Measurements from ENCODE around the gene CDC42BPA. TPM values are rescaled to one million over a fixed set of nuclear protein-coding genes. Genes with fewer than 3 reads are reported as not detected.

CDC42BPA gene
- polyA plus RNA-seq, 3 donors, result 0.20 to 0.45 (median 0.39) TPM

GRCh38 chr1:227305894-227306626 lies 12.2 kb downstream of the CDC42BPA start:
- intact Hi-C loops (cut with micrococcal nuclease), result no loop called here
- no peak for TF ChIP-seq CTCF (IDR thresholded peaks at IDR 0.05)
- Histone ChIP-seq H3K36me3 (replicated peaks in 1 of 2; ENCODE audit: control insufficient read depth in 1 of 2, insufficient read depth in 2 of 2, low read length in 2 of 2) (no peaks in the 10 kb centered on the region), H3K4me2 (replicated peaks; ENCODE audit: extremely low read depth, low read length, poor library complexity, severe bottlenecking) (no peak overlapping the region), H3K4me3 (replicated peaks in 1 of 3; ENCODE audit: low read depth in 2 of 3, low read length in 3 of 3) (no peak overlapping the region), H4K20me1 (ENCODE audit: insufficient read depth, low read length) (no peaks in the 10 kb centered on the region), H2AFZ (ENCODE audit: insufficient read depth, low read depth, low read length, poor library complexity, severe bottlenecking) (no peak overlapping the region), H3K27ac (ENCODE audit: low read depth in 1 of 2, low read length in 2 of 2) (no peak overlapping the region), H3K79me2 (ENCODE audit: insufficient read depth, low read length) (no peaks in the 10 kb centered on the region), H3K27me3 (ENCODE audit: control insufficient read depth in 2 of 2, insufficient read depth in 2 of 2, low read length in 2 of 2) (no peaks in the 10 kb centered on the region), H3K9ac (ENCODE audit: insufficient read depth, low read length, poor library complexity, severe bottlenecking) (no peak overlapping the region), H3K9me3 (replicated peaks in 1 of 2; ENCODE audit: control insufficient read depth in 1 of 2, insufficient read depth in 1 of 2, low read length in 2 of 2) (no peaks in the 10 kb centered on the region), H3K4me1 (ENCODE audit: control insufficient read depth in 1 of 2, insufficient read depth in 2 of 2, low read length in 2 of 2) (no peaks in the 10 kb centered on the region)
- no peaks in the 10 kb centered on the region for H3K36me3 Mint-ChIP-seq
- DNase-seq, result no peak
- H3K4me1 Mint-ChIP-seq, result no peaks in the 10 kb centered on the region
- peaks cover 0 to 3% (median 0%) of the 10 kb centered on the region in 3 donors for H3K27me3 Mint-ChIP-seq (ENCODE audit: low read depth in 3 of 3)
- H3K9me3 Mint-ChIP-seq, result peaks cover 0 to 2% (median 0%) of the 10 kb centered on the region in 7 donors
- no peak overlapping the region for H3K27ac Mint-ChIP-seq
- H3K4me3 Mint-ChIP-seq, result no peak overlapping the region
- no CpG with 5 or more reads among the region's 6 CpGs for WGBS (ENCODE audit: insufficient coverage)

- H3K9ac ChIP-seq (ENCODE audit: insufficient read depth, low read length, poor library complexity, severe bottlenecking), result no peak overlapping the region
- no peak overlapping the region for H3K27ac ChIP-seq (ENCODE audit: low read depth in 1 of 2, low read length in 2 of 2)
- no peak for TF ChIP-seq CTCF (IDR thresholded peaks at IDR 0.05)
- Mint-ChIP-seq H3K36me3 (no peaks in the 10 kb centered on the region), H3K4me3 (no peak overlapping the region), H3K27me3 (ENCODE audit: low read depth in 3 of 3) (peaks cover 0 to 3% (median 0%) of the 10 kb centered on the region in 3 donors), H3K27ac (no peak overlapping the region), H3K9me3 (no peaks in the 10 kb centered on the region), H3K4me1 (peaks cover 1% of the 10 kb centered on the region)
- H3K36me3 ChIP-seq (replicated peaks in 1 of 2; ENCODE audit: control insufficient read depth in 1 of 2, insufficient read depth in 2 of 2, low read length in 2 of 2), result no peaks in the 10 kb centered on the region
- no peak overlapping the region for H2AFZ ChIP-seq (ENCODE audit: insufficient read depth, low read depth, low read length, poor library complexity, severe bottlenecking)
- intact Hi-C loops (cut with micrococcal nuclease), result no loop called here
- H3K9me3 ChIP-seq (replicated peaks in 1 of 2; ENCODE audit: control insufficient read depth in 1 of 2, insufficient read depth in 1 of 2, low read length in 2 of 2), result no peaks in the 10 kb centered on the region
- no peaks in the 10 kb centered on the region for H3K79me2 ChIP-seq (ENCODE audit: insufficient read depth, low read length)
- no peak overlapping the region for H3K4me3 ChIP-seq (replicated peaks in 1 of 3; ENCODE audit: low read depth in 2 of 3, low read length in 3 of 3)
- H4K20me1 ChIP-seq (ENCODE audit: insufficient read depth, low read length), result no peaks in the 10 kb centered on the region
- H3K4me1 ChIP-seq (ENCODE audit: control insufficient read depth in 1 of 2, insufficient read depth in 2 of 2, low read length in 2 of 2), result no peaks in the 10 kb centered on the region
- no peak for DNase-seq
- no peak overlapping the region for H3K4me2 ChIP-seq (replicated peaks; ENCODE audit: extremely low read depth, low read length, poor library complexity, severe bottlenecking)
- H3K27me3 ChIP-seq (ENCODE audit: control insufficient read depth in 2 of 2, insufficient read depth in 2 of 2, low read length in 2 of 2), result no peaks in the 10 kb centered on the region
These were observed 13.6 kb downstream of the CDC42BPA start for GRCh38 chr1:227304665-227305064.
